ENCODE results near the gene HOXB6.
A peak's percentile ranks its signal among the peaks of the same experiment; 100 is the strongest.

HOXB6 gene

DNA sequence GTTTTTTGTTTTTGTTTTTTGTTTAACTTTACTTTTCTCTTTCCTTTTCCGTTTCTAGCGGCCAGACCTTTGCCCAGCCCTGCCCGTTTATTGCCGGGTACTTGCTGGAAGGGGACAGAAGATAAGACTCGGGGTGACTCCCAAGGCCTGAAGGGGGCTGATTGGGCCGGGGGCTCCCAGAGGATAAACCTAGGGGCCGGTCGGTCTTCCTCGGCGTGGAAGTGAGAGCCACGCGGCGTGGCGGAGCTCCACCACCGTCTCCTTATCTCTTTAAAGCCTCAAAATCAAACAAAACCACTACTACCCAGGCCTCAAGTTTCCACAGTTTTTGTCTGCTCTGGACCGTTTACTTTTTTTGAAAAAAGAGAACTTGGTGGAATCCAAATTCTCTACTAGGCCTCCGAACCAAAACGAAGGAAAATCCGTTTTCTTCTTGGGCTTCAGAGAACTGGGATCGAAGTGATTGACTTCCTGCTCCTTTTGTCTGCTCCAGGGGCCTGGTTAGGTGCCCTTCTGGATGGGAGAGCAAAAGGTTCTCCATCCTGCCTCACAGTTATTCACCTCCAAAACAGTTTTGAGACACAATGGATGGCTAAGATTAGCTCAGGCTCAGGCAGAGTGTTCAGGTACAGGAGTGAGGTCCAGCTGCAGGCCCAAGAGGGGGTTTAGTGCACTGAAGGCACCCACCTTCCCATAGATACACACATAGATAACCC lies 29.9 kb upstream of the HOXB6 start:
- no peak for DNase-seq

- no peak for DNase-seq
These were observed 28.5 kb upstream of the HOXB6 start for GRCh38 chr17:48633266-48633677.

GRCh38 chr17:48632579-48633265 lies 27.9 kb upstream of the HOXB6 start:
- DNase-seq: no peak

DNA sequence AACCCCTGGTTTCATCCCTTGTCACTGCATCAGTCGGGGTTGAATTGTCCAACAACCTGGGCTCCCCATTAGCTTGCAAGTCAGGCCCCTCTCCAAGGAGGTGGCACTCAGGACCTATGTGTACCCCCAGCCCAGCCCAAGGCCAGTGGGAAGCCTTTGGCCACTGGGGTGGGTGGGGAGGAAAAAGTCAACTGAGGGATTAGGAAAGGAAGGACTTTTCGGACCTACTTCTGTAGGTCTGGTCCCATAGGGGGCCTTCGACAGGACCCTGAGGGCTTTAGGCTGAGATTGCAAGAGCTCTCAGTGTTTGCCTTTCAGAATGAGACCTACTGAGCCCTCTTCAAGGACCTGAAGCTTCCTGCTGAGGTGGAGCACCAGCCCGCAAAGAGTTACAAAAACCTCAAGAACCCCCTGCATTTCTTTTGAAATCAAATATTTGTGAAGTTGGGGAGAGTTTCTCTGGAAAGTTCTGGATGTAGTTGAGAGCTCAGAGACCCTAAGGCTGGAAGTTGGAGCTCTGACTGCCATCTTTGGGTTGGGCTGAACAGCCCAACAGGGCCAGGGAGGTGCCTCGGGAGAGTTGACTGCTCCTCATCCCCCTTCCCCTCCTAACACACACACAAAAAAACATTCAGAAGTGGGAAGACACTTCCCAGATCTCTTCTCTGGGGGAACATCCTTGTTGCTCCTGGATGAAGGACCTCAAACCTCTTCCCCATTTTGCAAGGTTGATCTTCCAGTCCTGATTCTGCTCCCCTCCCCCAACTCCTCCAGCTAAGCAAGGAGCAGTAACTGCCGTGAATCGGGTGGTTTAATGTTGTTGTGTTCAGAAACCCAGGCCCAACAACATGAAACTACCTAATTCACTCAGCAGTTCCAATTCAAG lies 27.1 kb upstream of the HOXB6 start:
- no peak for DNase-seq

DNA sequence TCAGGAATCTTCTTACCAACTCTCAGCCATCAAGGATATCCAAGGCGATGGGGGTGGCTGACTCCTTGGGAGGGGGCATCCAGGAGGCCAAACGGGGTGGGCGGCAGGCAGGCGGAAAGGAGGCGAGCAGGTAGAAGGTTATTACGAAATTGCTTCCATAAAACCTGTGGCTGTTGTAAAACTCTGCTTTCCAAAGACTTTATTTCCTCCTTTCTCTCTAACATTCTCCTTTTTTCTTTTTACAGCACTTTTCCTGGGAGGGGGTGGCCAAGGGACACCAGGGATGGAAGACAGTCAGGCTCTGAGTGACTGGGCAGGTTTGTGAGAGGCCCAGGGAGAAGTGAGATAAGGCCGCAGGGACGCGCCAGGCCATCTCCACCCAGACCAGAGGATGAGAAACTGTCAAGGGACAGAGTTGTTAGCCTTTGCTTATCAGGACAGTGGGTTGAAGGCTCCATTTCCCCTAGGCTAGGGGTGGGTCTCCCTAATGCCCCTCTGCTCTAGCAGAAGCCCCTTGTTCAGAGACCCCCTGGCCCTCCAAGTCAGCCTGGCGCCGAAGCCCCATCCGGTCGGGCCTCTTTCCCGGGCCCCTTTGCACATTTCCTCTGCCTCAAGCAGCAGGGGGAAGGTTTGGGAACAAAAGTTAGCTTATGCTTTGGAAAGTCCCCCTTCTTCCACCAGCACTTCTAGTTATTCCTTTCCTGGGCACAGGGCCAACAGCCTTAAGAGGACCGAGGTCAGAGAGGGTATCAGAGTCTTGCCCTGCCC lies 26.3 kb upstream of the HOXB6 start:
- DNase-seq: no peak

DNA sequence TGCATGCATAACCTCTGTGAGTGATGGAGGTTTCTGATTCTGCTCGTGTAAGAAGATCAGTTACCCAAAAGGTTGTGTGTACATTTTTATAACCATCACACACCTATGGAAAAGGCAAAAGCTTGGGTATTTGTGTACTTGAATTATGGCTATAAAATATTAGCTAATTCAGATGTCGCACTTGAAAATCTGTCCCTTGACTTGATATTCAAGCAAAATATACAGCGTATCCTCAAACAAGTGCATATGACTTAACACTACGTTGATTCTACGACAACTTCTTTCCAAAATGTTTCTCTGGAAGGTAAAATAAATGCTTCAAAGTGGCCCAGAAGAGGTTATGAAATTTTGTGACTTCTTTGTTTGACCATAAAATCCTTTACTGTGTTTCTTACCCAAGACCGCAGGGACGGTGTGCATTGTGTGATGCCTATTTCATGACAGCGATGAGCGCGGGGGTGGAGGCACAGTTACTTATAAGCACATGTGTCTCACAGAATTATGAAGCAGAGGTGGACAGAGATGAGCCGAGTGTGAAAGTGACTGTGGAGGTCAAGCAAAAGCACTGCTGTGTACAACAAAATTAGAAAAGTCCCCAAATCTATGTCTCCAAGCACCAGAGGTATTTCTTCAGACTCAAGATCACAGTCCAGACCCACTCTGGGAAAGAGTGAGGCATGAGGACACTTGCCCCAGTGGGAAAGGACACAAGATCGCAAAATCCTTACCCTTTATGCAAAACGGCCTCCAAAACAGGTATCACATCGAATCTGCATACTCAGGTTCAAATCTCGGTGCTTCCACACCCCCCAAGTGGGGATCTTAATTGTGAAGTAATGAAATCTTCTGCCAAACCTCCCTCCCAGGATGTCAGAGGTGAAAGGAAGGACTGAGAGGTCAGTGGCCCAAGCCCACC lies 25.5 kb upstream of the HOXB6 start:
- DNase-seq: no peak

DNA sequence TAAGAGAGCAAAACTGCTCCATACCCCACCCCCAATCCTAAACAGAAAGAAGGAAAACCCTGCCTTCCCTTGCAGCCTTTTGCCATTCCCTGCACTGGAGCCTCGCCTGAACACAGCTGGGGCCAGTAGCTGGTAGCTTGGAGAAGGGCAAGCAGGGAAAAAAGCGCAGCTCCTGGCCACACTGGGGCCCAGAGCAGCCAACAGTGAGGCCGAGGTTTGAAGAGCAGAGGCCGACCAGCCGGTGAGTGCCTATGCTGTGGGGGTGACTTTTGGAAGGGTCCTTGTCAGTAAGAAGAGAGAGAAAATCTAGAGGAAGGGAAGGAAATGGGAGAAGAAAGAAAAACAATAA lies 24.6 kb upstream of the HOXB6 start:
- no peak for DNase-seq

DNA sequence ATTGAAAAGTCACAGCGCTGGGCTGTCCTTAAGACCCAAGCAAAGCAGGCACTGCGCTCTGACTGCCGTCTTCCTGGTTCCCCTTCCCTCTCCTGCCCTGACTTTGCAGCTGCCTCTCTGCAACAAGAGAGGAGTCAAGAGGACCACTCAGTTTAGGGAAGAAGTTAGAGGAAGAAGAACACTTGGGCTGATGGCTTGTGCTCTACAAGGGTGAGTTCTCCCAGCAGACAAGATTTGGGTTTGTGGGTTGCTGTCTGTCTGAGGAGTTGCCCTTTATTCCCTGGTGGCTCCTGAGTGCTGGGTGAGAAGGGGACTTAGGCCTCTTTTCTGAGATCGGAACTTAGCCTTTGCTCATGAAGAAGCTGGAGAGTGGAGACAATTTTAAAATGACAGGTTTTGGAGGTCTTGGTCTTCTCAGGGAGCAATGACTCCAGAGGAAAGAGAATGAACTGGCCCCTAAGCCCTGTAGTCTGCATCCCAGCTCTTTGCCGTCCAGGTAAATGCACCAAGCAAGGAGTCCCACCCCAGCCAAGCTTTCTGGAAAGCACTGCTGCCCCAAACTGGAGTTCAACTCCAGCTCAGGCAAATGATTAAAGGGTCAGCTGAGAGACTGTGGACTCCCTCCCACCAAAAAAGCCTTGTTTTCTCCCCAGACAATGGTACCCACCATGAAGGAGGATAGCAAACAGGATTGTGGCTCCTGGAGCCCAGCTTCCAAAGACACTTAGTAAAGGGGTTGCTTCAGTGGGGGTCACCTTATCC lies 24.0 kb upstream of the HOXB6 start:
- DNase-seq: peak; percentile 24 to 64 (median 52)

DNA sequence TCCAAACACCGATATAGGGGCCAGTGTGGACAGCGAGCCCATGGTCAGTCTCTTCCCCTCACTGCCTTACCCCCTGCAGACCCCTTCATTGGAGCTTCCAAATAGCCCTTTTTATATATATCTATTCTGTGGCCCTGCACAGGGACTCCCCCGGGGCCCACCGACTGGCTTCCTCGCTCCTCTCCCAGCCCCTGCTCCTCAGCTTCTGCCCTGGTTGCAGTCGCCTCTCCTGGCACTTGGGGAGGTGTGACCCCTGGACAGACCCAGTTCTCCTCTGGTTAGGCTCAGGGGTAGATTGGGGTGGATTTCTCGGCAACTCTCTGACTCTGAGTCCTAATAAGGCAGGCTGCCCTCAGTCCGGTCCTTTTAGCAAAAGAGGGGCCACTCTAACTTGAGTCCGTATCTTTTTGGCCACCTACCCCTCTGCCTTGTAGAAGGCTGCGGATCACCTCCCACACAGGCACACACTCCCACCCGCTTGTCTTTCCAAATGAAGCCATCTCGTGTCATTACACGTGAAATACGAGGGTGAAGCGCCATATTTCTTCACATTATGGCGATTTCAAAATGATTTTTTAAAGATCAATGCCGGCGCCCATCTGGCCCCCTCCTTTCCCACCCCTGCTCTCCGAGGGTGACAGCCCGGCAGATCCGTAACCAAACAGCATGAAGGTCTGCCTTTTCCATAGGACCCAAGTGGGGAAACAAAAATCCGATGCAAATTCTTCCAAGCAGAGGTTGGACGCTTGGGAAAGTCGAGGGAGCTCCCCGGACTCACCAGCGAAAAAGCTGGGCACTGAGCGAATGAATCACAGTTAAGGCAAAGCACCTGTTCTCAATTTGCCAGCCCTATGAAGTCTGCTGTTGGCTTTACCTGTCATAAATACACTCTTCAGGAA lies 23.1 kb upstream of the HOXB6 start:
- no peak for DNase-seq

DNA sequence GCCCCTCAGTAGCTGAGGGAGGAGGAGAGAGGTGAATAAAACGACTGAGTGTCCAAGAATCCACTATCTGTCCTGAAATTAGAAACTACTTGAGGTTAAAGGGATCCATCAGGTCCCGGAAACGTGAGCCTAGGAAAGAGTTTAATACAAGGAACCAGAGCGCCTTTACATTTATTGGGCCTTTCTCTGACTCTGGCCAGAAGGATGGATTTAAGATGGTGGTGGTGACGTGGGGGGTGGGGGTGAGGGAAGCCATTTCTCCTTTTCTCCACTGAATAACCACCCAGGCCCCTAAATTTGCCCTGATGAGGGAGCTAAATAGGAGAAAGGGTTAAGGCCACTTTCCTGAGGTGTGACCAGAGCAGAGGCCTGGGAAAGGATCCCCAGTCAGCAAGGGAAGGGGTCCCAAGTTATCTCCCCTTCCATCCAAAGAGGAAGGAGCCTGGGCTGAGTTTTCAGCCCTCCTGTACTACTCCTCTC lies 22.4 kb upstream of the HOXB6 start:
- no peak for DNase-seq

DNA sequence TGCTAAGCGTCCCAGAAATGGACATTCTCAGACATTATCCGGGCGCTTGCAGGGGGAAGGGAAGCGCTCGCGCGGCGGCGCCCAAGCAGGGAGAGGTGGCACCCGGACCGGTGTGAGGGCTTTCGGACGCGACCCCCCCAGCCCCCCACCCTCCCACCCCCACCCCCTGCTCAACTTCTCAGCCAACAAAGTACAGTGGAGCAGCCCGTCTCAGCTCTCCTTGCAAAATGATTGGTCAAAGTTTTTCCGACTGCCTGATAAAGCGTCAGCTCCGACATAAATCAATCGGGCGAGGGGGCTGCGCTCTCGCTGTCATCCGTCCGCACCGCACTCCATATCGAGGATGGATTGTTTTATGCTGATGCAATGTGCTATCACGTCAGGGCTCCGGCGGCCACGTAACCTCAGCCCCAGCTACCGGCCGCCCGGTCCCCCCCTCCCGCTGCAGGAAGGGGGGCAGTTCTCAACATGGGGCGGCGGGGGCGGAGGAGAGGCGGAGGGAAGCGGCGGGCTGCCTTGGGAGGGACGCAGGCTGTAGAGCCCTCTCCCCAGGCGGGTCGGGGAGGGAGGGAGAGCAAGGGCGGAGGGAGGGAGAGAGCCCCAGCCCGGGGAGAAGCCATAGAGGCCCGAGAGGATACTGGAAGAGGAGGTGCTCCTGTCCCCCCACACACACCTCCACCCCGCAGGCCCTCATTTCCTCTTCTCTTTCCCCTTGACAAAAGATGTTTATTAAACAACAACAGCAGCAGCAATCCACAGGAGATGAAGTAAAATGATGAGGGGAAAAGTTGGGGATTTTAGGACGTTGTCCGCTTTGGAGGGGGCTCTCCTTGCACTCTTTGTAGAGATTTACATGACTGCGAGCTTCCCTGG lies 21.7 kb upstream of the HOXB6 start, which contains the start of gene HOXB9:
Gene HOXB9, minus strand, starts transcription at position 114 of the 873 bp plus-strand sequence. Its CDS starts 89 bp downstream, at position 25.
- DNase-seq: no peak

DNA sequence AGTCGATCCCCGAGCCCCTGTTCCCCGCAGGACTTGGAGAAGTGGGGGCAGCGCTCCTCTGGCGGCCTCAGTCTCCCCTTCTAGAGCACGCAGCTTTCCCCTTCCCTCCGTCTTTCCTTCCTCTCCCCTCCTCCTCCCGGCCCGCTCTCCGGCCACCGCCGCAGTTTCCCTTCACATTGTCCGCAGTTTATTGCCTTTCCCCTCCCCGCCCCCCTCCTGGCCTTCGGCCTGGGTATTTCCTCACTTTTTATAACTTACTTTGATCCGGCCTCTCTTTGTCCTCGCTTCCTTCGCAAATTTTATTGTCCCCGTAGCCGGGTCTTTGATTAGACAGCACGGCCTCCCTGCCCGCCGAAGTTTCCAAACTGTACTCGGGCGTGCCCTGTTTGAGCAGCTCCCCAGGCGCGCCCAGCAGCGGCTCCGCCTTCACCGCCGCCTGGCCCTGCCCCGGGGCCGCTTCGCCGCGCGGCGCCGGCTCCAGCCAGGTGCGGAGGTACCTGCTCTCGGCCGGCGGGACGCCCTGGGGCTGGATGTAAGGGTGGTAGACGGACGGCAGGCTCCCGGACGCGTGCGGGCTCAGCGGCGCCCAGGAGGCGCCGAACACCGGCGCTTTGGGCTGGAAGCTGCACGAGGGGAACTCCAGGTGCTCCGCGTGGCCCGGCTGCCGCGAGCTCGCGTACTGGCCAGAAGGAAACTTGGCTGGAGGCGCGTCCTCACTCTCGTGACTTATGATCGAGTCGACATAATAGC lies 20.9 kb upstream of the HOXB6 start:
- peak in 1 of 4 experiments; percentile 29 for DNase-seq

- peak in 1 of 4 experiments; percentile 10 for DNase-seq
These were observed 20.0 kb upstream of the HOXB6 start for GRCh38 chr17:48624544-48625494.

DNA sequence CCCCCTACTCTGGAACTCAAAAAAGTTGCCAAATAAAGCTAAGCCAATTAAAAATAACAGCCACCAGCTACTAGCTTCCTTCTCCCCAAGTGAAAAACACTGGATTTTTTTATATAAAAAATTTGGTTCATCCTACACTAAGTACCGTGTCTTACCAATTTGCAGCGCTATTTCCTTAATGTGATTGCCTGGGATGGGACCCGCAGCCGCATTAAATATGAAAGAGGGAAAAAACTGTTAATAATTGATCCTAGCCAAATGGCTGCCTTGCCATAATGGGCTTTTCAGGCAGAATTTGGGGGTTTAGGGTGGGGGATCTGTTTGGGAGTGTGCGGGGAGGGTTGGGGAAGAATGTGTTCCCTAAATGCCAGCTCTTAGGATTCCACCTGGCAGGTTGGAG lies 19.3 kb upstream of the HOXB6 start:
- no peak for DNase-seq

GRCh38 chr17:48623583-48623982 lies 18.8 kb upstream of the HOXB6 start:
- DNase-seq: no peak

GRCh38 chr17:48622857-48623256 lies 18.1 kb upstream of the HOXB6 start:
- no peak for DNase-seq

All from suppressor macrophage (primary cell).